ENCODE data around the gene PDZRN3.
"Not testable (repeated sequence)": the region's sequence is repeated elsewhere in the genome, so short reads cannot be mapped to it uniquely, and the experiment has no call there.

Gene PDZRN3

GRCh38 chr3:73469331-73469730, 155.4 kb downstream of the PDZRN3 start:
- H3K4me3 ChIP-seq (ENCODE audit: low read length), result no peak overlapping the region
- no peak for DNase-seq (ENCODE audit: low read depth)
- no peak for TF ChIP-seq CTCF (conservative IDR thresholded peaks at IDR 0.05; ENCODE audit: low read length)

GRCh38 chr3:73467211-73467610, 157.5 kb downstream of the PDZRN3 start:
- DNase-seq (ENCODE audit: low read depth), result no peak
- TF ChIP-seq CTCF (conservative IDR thresholded peaks at IDR 0.05; ENCODE audit: low read length), result no peak
- H3K4me3 ChIP-seq (ENCODE audit: low read length), result no peak overlapping the region

GRCh38 chr3:73465926-73466325, 158.8 kb downstream of the PDZRN3 start:
- no peak for TF ChIP-seq CTCF (conservative IDR thresholded peaks at IDR 0.05; ENCODE audit: low read length)
- no peak for DNase-seq (ENCODE audit: low read depth)
- no peak overlapping the region for H3K4me3 ChIP-seq (ENCODE audit: low read length)

- not testable (repeated sequence) for H3K4me3 ChIP-seq (ENCODE audit: low read length); DNase-seq (ENCODE audit: low read depth)
These were observed 160.6 kb downstream of the PDZRN3 start for GRCh38 chr3:73464126-73464525.

- TF ChIP-seq CTCF (conservative IDR thresholded peaks at IDR 0.05; ENCODE audit: low read length), result no peak
- DNase-seq (ENCODE audit: low read depth), result peak; percentile 57
- no peak overlapping the region for H3K4me3 ChIP-seq (ENCODE audit: low read length)
These were observed 163.2 kb downstream of the PDZRN3 start for GRCh38 chr3:73461547-73461946.

GRCh38 chr3:73459711-73460110, 165.0 kb downstream of the PDZRN3 start:
- DNase-seq (ENCODE audit: low read depth), result peak; percentile 16
- no peak overlapping the region for H3K4me3 ChIP-seq (ENCODE audit: low read length)
- TF ChIP-seq CTCF (conservative IDR thresholded peaks at IDR 0.05; ENCODE audit: low read length), result no peak

GRCh38 chr3:73453666-73454065, 171.1 kb downstream of the PDZRN3 start:
- DNase-seq (ENCODE audit: low read depth), result peak; percentile 39
- TF ChIP-seq CTCF (conservative IDR thresholded peaks at IDR 0.05; ENCODE audit: low read length), result no peak
- no peak overlapping the region for H3K4me3 ChIP-seq (ENCODE audit: low read length)

- no peak for DNase-seq (ENCODE audit: low read depth)
- TF ChIP-seq CTCF (conservative IDR thresholded peaks at IDR 0.05; ENCODE audit: low read length), result no peak
- H3K4me3 ChIP-seq (ENCODE audit: low read length), result no peak overlapping the region
These were observed 172.0 kb downstream of the PDZRN3 start for GRCh38 chr3:73452729-73453128.

Data from AG10803 (cell line).